SK-N-SH (cell line): Measurements from ENCODE around the gene LCMT1.

Experiments
- CHD2 ChIP-seq: fragments of 150-350 bp; IDR thresholded peaks from 2 replicates; pipeline ENCODE4 v1.6.1; 2018; ENCODE audit warnings: low read length; ENCODE audit not compliant: partially characterized antibody
- EZH2phosphoT487 ChIP-seq: fragments of 200-600 bp; sonication (generic); IDR thresholded peaks from 2 replicates; pipeline ENCODE4 v1.6.1; 2017; ENCODE audit warnings: low read depth, mixed run types, mild to moderate bottlenecking, antibody characterized with exemption, moderate library complexity, borderline replicate concordance
- GABPA ChIP-seq: IDR thresholded peaks from 2 replicates; pipeline ENCODE4 v1.4.0; 2012; ENCODE audit warnings: low read depth, mild to moderate bottlenecking
- GATA2 ChIP-seq: sonication (generic); formaldehyde crosslinking; IDR thresholded peaks from 2 replicates; pipeline ENCODE4 v1.5.0; 2020; ENCODE audit warnings: mild to moderate bottlenecking, missing genetic modification reagents
- NRF1 ChIP-seq: IDR thresholded peaks from 2 replicates; pipeline ENCODE4 v1.6.1; 2012; ENCODE audit warnings: low read depth, mild to moderate bottlenecking, low read length
- POLR2AphosphoS5 ChIP-seq: IDR thresholded peaks from 2 replicates; pipeline ENCODE4 v1.6.1; 2012; ENCODE audit warnings: low read depth, low read length
- RCOR1 ChIP-seq: fragments of 150-350 bp; IDR thresholded peaks from 2 replicates; pipeline ENCODE4 v1.6.1; 2017; ENCODE audit warnings: antibody characterized with exemption, low read length
- SMC3 ChIP-seq: IDR thresholded peaks from 2 replicates; pipeline ENCODE4 v1.6.1; 2012; ENCODE audit warnings: low read depth, low read length, improper control_type of control experiment
- TCF12 ChIP-seq: IDR thresholded peaks from 2 replicates; pipeline ENCODE4 v1.4.0; 2012
- TF ChIP-seq, protein P1 (sequence below): IDR thresholded peaks from 2 replicates; pipeline ENCODE4 v1.6.1; 2012; ENCODE audit warnings: mild to moderate bottlenecking, low read depth, low read length, moderate library complexity
- TF ChIP-seq, protein P2 (sequence below): fragments of 200-600 bp; sonication (generic); IDR thresholded peaks from 2 replicates; pipeline ENCODE4 v1.6.1; 2017; ENCODE audit warnings: antibody characterized with exemption, mild to moderate bottlenecking, moderate library complexity
- TF ChIP-seq, protein P3 (sequence below): IDR thresholded peaks from 2 replicates; pipeline ENCODE4 v1.4.0; 2012; ENCODE audit warnings: low read depth, borderline replicate concordance
- TF ChIP-seq, protein P4 (sequence below): fragments of 150-350 bp; IDR thresholded peaks from 2 replicates; pipeline ENCODE4 v1.6.1; 2017; ENCODE audit warnings: antibody characterized with exemption, low read length, low read depth, borderline replicate concordance

DNA sequence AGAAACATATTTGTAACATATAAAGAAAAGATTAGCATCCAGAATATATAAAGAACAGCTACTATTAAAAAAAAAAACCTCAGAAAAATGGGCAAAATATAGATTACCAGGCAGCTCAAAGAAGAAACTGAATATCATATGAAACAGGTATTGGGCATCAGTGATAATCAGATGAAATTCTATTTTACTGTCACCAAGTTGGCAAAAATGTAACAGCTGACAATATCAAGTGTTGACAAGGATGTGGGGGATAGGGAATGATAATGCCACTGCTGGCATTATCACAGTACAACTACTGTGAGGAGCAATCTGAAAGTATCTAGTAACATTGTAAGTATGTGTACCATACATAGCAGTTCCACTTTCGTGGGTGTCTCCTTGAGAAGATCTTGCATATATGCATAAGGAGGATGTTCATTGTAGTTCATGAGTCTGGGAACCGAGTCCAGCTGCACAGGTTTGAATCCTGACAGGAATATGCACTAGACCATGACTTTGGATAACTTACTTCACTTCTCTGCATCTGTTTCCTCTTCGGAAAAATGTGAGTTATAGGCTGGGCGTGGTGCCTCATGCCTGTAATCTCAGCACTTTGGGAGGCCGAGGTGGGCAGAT, 50.3 kb downstream of the LCMT1 start:
- TF ChIP-seq CHD2, result no peak
- TF ChIP-seq, protein P1, sequence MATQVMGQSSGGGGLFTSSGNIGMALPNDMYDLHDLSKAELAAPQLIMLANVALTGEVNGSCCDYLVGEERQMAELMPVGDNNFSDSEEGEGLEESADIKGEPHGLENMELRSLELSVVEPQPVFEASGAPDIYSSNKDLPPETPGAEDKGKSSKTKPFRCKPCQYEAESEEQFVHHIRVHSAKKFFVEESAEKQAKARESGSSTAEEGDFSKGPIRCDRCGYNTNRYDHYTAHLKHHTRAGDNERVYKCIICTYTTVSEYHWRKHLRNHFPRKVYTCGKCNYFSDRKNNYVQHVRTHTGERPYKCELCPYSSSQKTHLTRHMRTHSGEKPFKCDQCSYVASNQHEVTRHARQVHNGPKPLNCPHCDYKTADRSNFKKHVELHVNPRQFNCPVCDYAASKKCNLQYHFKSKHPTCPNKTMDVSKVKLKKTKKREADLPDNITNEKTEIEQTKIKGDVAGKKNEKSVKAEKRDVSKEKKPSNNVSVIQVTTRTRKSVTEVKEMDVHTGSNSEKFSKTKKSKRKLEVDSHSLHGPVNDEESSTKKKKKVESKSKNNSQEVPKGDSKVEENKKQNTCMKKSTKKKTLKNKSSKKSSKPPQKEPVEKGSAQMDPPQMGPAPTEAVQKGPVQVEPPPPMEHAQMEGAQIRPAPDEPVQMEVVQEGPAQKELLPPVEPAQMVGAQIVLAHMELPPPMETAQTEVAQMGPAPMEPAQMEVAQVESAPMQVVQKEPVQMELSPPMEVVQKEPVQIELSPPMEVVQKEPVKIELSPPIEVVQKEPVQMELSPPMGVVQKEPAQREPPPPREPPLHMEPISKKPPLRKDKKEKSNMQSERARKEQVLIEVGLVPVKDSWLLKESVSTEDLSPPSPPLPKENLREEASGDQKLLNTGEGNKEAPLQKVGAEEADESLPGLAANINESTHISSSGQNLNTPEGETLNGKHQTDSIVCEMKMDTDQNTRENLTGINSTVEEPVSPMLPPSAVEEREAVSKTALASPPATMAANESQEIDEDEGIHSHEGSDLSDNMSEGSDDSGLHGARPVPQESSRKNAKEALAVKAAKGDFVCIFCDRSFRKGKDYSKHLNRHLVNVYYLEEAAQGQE, result no peak
- TF ChIP-seq POLR2AphosphoS5, result no peak
- TF ChIP-seq NRF1, result no peak
- TF ChIP-seq, protein P2, sequence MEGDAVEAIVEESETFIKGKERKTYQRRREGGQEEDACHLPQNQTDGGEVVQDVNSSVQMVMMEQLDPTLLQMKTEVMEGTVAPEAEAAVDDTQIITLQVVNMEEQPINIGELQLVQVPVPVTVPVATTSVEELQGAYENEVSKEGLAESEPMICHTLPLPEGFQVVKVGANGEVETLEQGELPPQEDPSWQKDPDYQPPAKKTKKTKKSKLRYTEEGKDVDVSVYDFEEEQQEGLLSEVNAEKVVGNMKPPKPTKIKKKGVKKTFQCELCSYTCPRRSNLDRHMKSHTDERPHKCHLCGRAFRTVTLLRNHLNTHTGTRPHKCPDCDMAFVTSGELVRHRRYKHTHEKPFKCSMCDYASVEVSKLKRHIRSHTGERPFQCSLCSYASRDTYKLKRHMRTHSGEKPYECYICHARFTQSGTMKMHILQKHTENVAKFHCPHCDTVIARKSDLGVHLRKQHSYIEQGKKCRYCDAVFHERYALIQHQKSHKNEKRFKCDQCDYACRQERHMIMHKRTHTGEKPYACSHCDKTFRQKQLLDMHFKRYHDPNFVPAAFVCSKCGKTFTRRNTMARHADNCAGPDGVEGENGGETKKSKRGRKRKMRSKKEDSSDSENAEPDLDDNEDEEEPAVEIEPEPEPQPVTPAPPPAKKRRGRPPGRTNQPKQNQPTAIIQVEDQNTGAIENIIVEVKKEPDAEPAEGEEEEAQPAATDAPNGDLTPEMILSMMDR, result no peak
- TF ChIP-seq, protein P3, sequence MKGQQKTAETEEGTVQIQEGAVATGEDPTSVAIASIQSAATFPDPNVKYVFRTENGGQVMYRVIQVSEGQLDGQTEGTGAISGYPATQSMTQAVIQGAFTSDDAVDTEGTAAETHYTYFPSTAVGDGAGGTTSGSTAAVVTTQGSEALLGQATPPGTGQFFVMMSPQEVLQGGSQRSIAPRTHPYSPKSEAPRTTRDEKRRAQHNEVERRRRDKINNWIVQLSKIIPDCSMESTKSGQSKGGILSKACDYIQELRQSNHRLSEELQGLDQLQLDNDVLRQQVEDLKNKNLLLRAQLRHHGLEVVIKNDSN, result no peak
- TF ChIP-seq EZH2phosphoT487, result no peak
- no peak for TF ChIP-seq GATA2 (CRISPR knock-in tag)
- no peak for TF ChIP-seq RCOR1
- TF ChIP-seq GABPA, result no peak
- TF ChIP-seq SMC3, result no peak
- no peak for TF ChIP-seq TCF12
- TF ChIP-seq, protein P4, sequence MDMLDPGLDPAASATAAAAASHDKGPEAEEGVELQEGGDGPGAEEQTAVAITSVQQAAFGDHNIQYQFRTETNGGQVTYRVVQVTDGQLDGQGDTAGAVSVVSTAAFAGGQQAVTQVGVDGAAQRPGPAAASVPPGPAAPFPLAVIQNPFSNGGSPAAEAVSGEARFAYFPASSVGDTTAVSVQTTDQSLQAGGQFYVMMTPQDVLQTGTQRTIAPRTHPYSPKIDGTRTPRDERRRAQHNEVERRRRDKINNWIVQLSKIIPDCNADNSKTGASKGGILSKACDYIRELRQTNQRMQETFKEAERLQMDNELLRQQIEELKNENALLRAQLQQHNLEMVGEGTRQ, result no peak
